Testis (tissue), 3 donors: ENCODE data around the gene SETD3. TPM values are rescaled to one million over a fixed set of nuclear protein-coding genes. Genes with fewer than 3 reads are reported as not detected.

Experiments
- DNase-seq: peaks from one replicate; pipeline ENCODE4 v3.0.0-alpha.2; 2019
- H3K27ac ChIP-seq, 2 donors: fragments of 200-600 bp; sonication (generic); one replicate each; pipeline ENCODE4 v1.5.1; 2019
- H3K27me3 ChIP-seq: fragments of 200-600 bp; sonication (generic); one replicate; pipeline ENCODE4 v1.5.1; 2019
- H3K36me3 ChIP-seq: fragments of 200-600 bp; sonication (generic); one replicate; pipeline ENCODE4 v1.5.1; 2017; ENCODE audit warnings: low read depth; ENCODE audit errors: missing control alignments
- H3K4me1 ChIP-seq: fragments of 200-600 bp; sonication (generic); one replicate; pipeline ENCODE4 v1.5.1; 2019
- H3K4me3 ChIP-seq, 2 donors: fragments of 200-600 bp; sonication (generic); one replicate each; pipeline ENCODE4 v1.5.1; 2017 to 2019
- H3K9me3 ChIP-seq: fragments of 200-600 bp; sonication (generic); one replicate; pipeline ENCODE4 v1.5.1; 2017
- CTCF ChIP-seq, 3 experiments: fragments of 450-650 bp in 2 of 3; fragments of 200-600 bp in 1 of 3; sonication (generic) in 1 of 3; IDR thresholded peaks; one replicate each; pipeline ENCODE4 v1.5.1; 2016 to 2019; ENCODE audit warnings: antibody characterized with exemption in 3 of 3, mild to moderate bottlenecking in 2 of 3, moderate library complexity in 1 of 3
- POLR2A ChIP-seq: fragments of 450-650 bp; IDR thresholded peaks from one replicate; pipeline ENCODE4 v1.6.1; 2017; ENCODE audit warnings: antibody characterized with exemption, mild to moderate bottlenecking, moderate library complexity
- WGBS, 2 donors: methylation state at CpG; one replicate each; pipeline ENCODE4 v1.1.5; 2018; 5-methylcytosine and 5-hydroxymethylcytosine counted together
- intact Hi-C: fragments of 100-400 bp; cut with DNase I; formaldehyde crosslinking; loops from one replicate; pipeline ENCODE4 v1.15.1; 2023; ENCODE audit warnings: low total_unique reads
- polyA plus RNA-seq: library from polyadenylated mRNA; stranded (reverse); fragments of 350-450 nt; fragmentation: Illumina TruSeq; extraction: RNeasy Lipid Tissue Mini Kit (QIAGEN cat#74804); gene quantifications from one replicate; pipeline ENCODE4 v1.2.3, GENCODE V29; 2014; ENCODE audit warnings: low read depth, low replicate concordance; ENCODE audit not compliant: insufficient read depth
- total RNA-seq, 2 donors: library from RNA; depleted of rRNA; stranded (reverse); fragments of >200 nt; gene quantifications; one replicate each; pipeline ENCODE4 v1.2.3, GENCODE V29; 2016

The SETD3 gene
- total and polyA plus RNA-seq, 3 donors from 2014 or later: 135 to 186 (median 160) TPM

- intact Hi-C loops: no loop called here
- TF ChIP-seq POLR2A (no peak), CTCF (IDR thresholded peaks at IDR 0.05) (no peak)
- no peak for DNase-seq
Observed at GRCh38 chr14:99437706-99438105, 43.0 kb downstream of the SETD3 start.

GRCh38 chr14:99436247-99437180 is 44.1 kb downstream of the SETD3 start:
- no peak for DNase-seq
- intact Hi-C loops: no loop called here
- Histone ChIP-seq H3K36me3 (no peaks in the 10 kb centered on the region), H3K4me1 (no peaks in the 10 kb centered on the region), H3K4me3 (no peak overlapping the region), H3K27me3 (no peaks in the 10 kb centered on the region), H3K9me3 (no peaks in the 10 kb centered on the region), H3K27ac (no peak overlapping the region)
- TF ChIP-seq CTCF (IDR thresholded peaks at IDR 0.05) (no peak), POLR2A (no peak)
- 84 to 87% methylated on average over 14 of the region's 14 CpGs for WGBS, 2 donors

More at GRCh38 chr14:99437706-99438105, 43.0 kb downstream of the SETD3 start:
- 78 to 81% methylated on average over 3 of the region's 3 CpGs for WGBS, 2 donors
- Histone ChIP-seq H3K27ac (no peak overlapping the region), H3K4me1 (no peaks in the 10 kb centered on the region), H3K4me3 (no peak overlapping the region), H3K9me3 (no peaks in the 10 kb centered on the region), H3K27me3 (no peaks in the 10 kb centered on the region), H3K36me3 (no peaks in the 10 kb centered on the region)

- H3K27ac ChIP-seq: no peak overlapping the region
- H3K27me3 ChIP-seq: no peaks in the 10 kb centered on the region
- H3K9me3 ChIP-seq: no peaks in the 10 kb centered on the region
- TF ChIP-seq CTCF (IDR thresholded peaks at IDR 0.05) (no peak), POLR2A (no peak)
- 85 to 86% methylated on average over 4 of the region's 4 CpGs for WGBS, 2 donors
- intact Hi-C loops: no loop called here
- no peaks in the 10 kb centered on the region for H3K36me3 ChIP-seq
- DNase-seq: no peak
- no peaks in the 10 kb centered on the region for H3K4me1 ChIP-seq
- no peak overlapping the region for H3K4me3 ChIP-seq
Observed at GRCh38 chr14:99435327-99435726, 45.3 kb downstream of the SETD3 start.

- DNase-seq: no peak
- no peaks in the 10 kb centered on the region for H3K4me1 ChIP-seq
- 50 to 55% methylated on average over 1 of the region's 1 CpG for WGBS, 2 donors
- no peaks in the 10 kb centered on the region for H3K9me3 ChIP-seq
- intact Hi-C loops: no loop called here
- H3K36me3 ChIP-seq: no peaks in the 10 kb centered on the region
- H3K27me3 ChIP-seq: no peaks in the 10 kb centered on the region
- no peak overlapping the region for H3K4me3 ChIP-seq
- no peak overlapping the region for H3K27ac ChIP-seq
- no peak for TF ChIP-seq CTCF (IDR thresholded peaks at IDR 0.05)
- no peak for TF ChIP-seq POLR2A
Observed at GRCh38 chr14:99432485-99432884, 48.2 kb downstream of the SETD3 start.
